VCaP (cell line): ENCODE results near the gene C1QTNF9.
"Not testable (repeated sequence)": the region's sequence is repeated elsewhere in the genome, so short reads cannot be mapped to it uniquely, and the experiment has no call there.

Experiments
- H3K27ac ChIP-seq: fragments of 450-650 bp; 2 replicates; pipeline ENCODE4 v1.5.1; 2017
- TF ChIP-seq, protein P1 (sequence below): fragments of 450-650 bp; conservative IDR thresholded peaks from 2 replicates; pipeline ENCODE4 v1.5.1; 2017; ENCODE audit warnings: mild to moderate bottlenecking, moderate library complexity

The C1QTNF9 gene

DNA sequence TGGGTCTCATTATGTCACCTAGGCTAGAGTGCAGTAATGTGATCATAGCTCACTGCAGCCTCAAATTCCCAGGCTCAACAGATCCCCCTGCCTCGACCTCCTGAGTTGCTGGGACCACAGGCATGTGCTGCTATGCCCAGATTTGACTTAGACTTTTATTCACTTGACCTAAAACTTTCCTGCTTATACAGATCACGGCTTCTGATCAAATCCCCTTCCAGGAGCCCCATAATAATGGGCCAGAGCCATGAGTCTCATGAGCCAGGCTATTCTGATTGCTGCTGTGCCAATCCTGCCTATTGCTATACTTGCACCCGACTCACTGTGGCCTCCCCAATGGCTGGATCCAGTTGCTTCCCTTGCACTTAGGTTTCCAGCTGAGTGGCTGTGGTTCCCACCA, 42.0 kb downstream of the C1QTNF9 start:
- H3K27ac ChIP-seq, result no peak overlapping the region
- TF ChIP-seq, protein P1, sequence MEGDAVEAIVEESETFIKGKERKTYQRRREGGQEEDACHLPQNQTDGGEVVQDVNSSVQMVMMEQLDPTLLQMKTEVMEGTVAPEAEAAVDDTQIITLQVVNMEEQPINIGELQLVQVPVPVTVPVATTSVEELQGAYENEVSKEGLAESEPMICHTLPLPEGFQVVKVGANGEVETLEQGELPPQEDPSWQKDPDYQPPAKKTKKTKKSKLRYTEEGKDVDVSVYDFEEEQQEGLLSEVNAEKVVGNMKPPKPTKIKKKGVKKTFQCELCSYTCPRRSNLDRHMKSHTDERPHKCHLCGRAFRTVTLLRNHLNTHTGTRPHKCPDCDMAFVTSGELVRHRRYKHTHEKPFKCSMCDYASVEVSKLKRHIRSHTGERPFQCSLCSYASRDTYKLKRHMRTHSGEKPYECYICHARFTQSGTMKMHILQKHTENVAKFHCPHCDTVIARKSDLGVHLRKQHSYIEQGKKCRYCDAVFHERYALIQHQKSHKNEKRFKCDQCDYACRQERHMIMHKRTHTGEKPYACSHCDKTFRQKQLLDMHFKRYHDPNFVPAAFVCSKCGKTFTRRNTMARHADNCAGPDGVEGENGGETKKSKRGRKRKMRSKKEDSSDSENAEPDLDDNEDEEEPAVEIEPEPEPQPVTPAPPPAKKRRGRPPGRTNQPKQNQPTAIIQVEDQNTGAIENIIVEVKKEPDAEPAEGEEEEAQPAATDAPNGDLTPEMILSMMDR, result no peak

DNA sequence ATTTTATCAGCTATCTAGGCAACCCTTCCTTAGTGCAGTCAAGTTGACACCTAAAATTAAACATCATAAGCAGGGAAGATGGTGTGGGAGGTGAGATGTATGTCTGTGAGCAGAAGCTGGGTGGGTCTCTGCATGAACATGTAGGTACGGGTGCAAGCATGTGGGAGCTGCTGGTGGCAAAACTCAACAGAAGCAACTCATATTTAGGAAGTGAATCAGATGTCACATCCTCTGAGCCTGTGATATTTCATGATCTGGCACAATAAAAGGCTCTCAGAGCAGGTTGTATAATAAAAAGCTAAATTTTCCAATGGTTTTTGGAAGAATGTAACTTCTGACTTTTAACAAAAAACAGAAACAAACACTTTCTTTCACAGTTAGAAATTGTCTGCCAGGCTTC, 44.4 kb downstream of the C1QTNF9 start:
- TF ChIP-seq, protein P1, result no peak

DNA sequence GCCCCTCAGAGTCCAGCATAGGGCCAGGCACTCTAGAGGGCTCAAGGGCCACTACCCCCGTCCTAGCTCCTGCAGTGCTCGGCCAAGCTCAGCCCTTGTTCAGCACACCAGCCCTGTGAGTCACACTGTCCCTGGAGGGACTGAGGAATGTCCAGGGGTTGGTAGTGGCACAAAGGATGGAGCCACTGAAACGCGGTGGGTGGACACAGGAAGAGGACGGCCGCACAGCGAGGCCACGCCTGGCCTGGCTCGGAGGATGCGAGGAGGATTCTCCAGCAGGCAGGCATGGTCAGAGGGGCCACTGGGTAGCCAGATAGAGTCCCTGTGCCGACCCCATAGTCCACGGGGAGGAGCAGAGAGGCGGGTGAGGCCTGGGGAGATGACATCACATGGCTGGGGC, 45.7 kb downstream of the C1QTNF9 start:
- TF ChIP-seq, protein P1, result no peak
- H3K27ac ChIP-seq, result no peak overlapping the region

More for the DNA sequence above, 44.4 kb downstream of the C1QTNF9 start:
- no peak overlapping the region for H3K27ac ChIP-seq

DNA sequence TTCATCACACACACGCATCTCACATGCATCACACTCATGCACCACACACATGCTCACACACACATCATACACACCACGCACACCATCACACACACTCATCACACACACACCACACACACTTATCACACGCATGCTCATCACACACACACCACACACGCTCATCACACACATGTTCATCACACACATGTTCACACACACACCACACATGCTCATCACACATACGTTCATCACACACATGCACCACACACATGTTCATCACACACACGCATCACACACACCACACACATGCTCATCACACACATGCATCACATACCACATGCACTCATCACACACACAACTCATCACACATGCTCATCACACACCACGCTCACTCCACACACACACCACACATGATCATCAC, 46.9 kb downstream of the C1QTNF9 start:
- TF ChIP-seq, protein P1, result no peak
- H3K27ac ChIP-seq, result no peak overlapping the region

DNA sequence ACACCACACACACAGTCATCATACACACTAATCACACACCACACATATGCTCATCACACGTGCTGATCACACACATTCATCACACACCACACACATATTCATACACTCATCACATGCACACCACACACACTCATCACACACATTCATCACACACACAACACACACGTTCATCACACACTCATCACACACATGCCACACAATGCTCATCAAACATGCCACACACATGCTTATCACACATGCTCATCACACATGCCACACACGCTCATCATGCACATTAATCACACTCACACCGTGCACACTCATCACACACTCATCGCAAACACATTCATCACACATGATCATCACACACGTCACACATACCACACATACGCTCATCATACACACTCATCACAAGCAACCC, 47.5 kb downstream of the C1QTNF9 start:
- no peak overlapping the region for H3K27ac ChIP-seq
- TF ChIP-seq, protein P1, result no peak

DNA sequence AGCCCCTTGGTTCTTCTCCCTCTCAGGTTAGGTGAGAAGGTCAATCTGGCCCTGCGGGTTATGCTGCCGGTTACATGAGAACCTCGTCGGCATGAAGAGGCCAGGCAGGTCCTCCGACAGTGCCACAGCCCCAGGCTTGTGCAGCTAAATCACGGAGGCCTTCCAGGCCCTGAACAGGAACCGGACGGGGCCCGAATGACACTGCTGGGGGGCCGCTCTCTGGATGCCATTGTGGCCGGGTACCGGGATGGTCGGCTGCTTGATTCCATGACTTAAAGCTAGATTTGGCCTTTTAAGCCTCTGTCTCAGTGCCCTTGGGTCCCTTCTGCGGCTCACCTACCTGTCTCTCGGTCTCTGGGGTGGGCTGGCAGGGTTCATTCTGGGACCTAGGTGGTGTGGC, 48.4 kb downstream of the C1QTNF9 start:
- no peak overlapping the region for H3K27ac ChIP-seq
- TF ChIP-seq, protein P1, result no peak

DNA sequence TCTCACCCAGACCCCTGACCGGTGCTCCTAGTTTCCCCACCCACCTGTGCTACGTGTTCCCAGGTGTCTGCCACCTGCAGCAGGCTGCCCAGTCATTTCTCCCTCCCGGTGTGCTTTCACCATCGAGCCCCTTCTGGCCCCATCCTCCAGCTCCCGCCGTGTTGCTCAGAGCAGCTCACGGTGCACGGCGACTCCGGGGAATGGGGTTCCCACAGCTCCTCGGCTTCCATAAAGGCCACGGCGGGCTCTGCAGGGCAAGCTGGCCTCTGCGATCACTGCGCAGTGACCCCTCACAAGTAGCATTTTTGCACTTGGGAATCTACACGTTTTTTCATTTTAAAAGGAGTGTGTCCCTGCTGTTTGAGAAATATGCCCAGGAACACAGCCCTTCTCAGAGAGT, 49.5 kb downstream of the C1QTNF9 start:
- H3K27ac ChIP-seq, result not testable (repeated sequence)

DNA sequence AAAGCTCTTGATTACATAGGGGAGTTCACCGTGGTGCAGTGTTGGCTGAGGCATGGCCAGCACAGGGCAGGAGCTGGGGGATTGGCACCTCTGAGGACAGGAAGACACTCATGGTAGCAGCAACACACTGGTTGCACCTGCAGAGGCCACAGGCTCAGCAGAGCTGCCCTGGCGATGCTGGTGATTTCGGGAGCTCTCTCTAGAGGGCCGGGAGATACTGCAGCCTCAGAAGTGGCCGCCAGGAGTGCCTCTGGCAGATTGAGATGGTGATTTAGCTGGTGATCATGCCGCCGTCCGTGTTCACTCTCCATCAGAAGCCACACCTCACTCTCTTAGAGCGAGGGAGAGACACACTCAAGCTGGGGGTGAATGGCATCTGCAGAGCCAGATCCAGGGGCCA, 49.9 kb downstream of the C1QTNF9 start:
- H3K27ac ChIP-seq, result not testable (repeated sequence)

DNA sequence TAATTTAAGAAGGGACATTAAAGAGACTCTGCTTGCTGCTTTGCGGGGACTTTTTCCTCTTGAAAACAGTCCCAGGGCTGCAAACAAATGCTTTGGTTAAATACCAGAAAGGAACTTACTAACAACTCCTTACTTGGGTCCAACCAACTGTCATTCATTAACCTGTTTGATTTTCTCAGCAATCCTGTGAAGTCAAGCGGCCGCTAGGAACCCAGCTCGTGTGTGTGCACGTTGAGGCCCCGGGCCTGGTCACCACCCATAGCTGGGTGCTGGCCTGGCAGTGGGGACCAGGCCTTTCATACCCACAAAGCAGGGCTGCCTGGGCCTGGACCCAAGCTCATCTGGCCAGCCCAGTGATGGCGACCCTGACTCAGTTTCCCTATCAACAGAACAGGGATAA, 50.7 kb downstream of the C1QTNF9 start:
- H3K27ac ChIP-seq, result no peak overlapping the region
- TF ChIP-seq, protein P1, result no peak
